GM18508 (cell line): ENCODE data around the gene SLC24A5.

Source experiments
- ATAC-seq: cut with Tn5 transposase; IDR thresholded peaks from one replicate; pipeline ENCODE4 v1.9.1; 2021; ENCODE audit warnings: moderate number of reproducible peaks; ENCODE audit not compliant: insufficient read depth, unreplicated experiment

SLC24A5 gene

DNA sequence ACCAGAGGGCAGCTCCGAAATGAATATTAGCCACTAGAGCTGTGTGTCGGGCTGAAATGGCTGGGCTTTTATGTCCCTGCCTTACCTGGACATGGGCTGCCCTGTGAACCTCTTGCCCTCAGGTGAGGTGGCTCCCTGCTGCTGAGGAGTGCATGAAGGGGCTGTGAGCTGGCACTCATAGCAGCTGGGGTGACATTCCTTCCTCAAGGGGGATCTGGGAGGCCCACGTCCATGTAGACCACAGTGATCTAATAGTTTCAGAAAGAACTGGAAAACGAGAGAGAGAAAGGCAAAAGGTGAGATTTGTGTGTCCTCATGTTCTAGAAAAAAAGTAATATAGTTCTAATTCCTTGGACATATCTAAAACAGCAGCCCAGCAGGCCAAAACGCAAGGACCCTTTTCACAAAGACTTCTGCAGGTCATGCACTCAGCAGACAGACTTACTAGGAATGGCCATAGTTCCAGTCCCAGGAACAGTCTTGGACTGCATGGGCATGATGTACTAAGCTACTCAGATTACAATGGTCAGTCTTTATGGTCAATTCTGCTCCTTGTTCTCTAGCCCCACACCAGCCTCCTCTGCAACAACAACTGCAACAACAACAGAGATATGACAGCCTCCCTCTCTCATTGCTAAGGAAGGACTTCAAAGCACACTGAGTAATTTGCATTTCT is 10.8 kb upstream of the SLC24A5 start:
- ATAC-seq = no peak

DNA sequence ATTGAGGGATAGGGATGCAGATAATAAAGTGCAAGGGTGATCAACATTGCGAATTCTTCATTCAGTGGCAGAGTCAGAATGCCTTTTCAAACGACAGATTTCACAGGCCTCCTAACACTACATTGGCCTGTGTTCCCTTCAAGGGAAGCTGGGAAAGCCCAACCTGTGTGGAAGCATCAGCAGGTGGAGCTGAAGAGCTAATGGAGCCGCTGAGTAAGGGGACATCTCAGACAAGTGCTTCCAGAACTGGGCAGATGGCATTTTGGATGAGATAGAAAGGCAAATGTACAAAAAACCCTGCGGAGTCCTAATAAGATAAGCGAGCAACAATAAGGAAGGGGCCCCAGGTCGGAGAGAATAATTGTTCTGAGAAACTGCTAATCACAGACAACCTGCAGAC is 8.5 kb upstream of the SLC24A5 start:
- no peak for ATAC-seq

DNA sequence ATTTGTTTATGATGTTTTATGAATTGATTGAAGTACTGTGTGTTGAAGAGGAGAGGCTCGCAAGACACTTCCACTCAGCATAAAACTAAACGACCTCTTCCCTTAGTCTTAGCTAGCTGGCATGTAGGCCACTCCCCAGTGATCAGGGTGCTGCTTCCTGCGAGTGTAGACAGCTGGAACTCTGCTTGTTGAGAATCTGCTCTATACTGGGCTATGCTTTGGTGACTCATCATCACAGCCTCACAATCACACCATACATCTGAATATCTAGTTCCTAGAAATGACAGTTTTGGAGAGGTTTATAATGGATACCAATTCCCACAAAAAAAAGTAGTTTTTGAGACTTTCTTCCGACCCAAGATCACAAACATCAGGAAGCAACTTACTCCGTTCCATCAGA is 1.5 kb upstream of the SLC24A5 start:
- ATAC-seq = no peak

DNA sequence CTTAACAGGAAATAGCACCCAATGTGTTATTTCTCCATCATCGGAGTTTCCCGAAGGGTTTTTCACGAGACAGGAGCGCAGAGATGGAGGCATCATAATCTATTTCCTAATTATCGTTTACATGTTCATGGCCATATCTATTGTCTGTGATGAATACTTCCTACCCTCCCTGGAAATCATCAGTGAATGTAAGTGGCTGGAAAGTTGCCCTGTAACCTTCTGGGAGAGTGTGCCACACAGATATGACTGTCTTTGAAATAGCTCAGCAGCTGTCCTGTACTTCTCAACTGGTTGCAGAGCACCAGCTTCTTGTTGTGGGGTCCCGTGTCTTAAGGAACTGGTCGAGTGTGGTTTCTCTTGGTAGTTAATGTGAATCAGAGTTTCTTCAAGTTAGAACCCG is 1.1 kb downstream of the SLC24A5 start:
- ATAC-seq = no peak

DNA sequence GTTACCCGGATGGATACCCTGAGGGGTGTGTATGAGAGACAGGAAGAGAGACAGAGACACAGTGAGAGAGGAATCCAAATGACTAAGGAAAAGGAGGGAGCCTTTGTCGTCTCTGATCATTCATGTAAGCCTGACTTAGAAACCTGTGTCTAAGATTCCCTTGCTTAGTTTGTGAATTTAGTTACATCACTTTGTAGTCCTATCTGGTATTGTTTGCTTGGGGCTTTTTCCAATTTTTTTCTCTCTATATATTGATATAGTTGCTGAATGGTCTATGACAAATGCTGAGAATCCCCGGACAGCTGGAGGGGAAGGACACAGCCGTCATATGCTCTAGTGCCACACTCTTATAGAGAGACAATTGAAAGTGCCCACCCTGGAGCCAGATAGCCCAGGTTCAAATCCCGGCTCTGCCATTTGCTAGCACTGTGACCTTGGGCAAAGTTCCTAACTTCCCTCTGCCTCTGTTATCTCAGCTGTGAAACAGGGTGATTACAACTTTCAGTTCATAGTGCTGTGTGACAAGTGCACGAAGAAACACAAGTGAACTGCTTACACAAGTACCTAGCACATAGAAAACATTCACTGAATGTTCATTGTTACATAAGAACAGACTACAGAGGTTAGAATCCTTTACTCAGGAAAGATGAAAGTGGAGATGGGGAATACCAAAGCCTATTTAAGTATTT is 6.0 kb downstream of the SLC24A5 start:
- no peak for ATAC-seq

DNA sequence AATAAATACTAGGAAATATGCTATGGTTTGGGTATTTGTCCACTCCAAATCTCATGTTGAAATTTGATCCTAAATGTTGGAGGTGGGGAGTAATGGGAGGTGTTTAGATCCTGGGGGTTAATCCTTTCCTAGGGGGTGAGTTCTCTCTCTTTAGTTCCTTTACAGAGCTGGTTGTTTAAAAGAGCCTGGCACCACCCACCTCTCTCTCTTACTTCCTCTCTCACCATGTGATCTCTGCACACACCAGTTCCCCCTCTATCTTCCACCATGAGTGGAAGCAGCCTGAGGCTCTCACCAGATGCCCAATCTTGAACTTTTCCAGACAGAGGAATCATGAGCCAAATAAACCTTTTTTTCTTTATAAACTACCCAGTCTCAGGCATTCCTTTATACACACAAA is 10.5 kb downstream of the SLC24A5 start:
- ATAC-seq = no peak

DNA sequence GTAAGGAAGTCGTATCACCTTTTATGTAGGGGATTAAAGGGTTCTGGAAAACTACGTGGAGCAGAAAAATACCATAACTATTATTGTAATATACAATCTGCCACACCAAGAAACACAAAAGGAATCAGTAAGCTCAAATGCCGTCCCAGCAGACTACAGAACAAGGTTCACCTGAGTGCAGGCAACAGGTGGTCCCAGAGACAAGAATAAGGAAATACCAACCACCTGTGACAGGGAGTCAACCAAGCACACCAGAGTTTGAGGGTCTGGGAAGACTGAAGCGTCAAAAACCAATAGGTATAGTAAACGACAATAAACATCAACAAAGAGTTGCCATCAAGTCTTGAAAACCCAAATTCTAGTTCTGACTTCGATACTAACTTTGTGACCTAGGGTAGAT is 12.1 kb downstream of the SLC24A5 start:
- ATAC-seq = no peak

DNA sequence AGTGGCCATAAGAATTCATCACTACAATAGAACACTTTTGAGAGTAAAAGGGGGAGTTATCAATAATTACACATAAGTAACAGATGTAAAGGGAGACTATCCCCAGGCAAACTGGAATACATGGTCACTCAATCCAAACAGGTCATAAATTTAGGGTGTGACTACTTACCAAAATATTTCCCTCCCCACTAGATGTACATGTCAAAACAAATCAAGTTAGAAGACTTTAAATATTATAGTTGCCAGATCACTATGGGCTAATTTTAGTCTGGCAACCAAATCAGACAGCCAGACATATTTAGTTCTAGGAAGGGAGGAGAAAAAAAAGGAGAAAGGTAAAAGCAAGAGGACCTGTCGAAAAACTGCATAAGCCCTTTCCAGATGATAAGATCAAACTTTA is 23.1 kb downstream of the SLC24A5 start:
- ATAC-seq = no peak

DNA sequence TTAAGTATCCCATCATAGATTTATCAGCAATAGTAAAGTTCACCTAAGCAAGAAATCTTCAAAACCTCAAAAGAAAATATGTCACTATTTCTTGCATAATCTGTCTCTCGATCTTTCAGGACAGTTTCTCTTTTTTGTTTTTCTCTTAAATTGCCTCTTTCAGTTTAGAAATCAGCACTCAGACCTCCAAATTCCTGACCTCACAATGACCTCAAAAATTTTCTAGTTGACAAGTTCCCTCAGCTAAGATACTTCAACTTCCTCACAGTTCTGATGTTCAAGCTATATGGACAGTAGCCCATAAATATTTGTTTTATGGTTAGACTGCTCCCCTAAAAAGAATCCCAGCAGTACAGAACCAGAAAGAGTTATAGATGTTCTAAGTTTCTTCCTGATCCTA is 24.1 kb downstream of the SLC24A5 start:
- ATAC-seq = no peak

DNA sequence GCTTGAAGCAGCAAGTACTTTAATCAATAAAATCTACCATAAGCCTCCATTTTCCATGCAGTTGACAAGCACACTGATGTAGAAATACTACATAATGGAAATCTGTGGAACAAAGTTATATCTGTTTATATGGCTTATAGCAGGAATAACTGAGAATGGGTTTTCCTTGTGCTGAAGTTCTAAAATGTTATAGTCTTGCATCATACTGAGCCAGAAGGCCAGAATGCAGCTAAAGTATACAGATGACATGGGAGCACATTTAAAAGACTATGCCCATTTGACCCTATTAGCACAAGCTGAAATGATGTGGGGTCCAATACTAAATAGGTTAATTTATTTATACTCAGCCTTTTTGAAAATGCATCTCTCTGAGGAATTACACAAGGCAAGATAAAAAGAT is 25.1 kb downstream of the SLC24A5 start:
- no peak for ATAC-seq

DNA sequence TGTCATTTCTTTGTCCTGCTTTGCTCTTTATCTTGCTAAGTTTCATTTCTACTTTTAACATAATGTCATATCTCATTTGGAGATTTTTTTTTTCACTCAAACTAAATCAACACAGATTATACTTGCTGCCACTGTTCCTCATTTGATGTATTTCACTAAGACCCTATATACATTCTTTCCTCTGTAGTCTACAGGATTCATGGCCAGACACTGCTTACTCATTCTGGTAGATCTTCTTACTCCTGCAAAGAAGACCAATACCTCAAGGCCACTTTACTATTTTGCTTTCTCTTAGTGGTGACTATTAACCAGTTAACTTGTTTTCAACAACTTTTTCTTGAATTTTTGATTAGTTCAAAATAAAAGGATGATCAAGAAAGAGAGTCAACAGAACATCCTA is 26.6 kb downstream of the SLC24A5 start:
- ATAC-seq = no peak

DNA sequence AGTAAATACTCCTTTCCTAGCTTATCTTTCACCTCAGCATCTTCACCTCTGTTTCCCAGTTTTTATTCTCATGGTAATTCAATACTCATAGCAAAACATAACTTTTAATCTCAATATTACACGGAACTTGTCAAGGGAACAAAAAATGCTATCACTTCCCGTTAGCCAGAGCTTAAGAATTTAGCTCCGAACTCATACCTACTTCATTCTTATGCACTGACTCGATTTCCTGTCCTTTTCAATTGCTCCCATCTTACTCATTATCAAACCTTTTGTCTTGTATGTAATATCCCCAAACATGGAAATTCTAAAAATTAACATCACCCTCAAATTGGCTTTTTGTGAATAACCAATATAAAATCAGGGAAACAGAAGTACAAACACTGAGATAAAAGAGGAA is 29.1 kb downstream of the SLC24A5 start:
- ATAC-seq = no peak

DNA sequence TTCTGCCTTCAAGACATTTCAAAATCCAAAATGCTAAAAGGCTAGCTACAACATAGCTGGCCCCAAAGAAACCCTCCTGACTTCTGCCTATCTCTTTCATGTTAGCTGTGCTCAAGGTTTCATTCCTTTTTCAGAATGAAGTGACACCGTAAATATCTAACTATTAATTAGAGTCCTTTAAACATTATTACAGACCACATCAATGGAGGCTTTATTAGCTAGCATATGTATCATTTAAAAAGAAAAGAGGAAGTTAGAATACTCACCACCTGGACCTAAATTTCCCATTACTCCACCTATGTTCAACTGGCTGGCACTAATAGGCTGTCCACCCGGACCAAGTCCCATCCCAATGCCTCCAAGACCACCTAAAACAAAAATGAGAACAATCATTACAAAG is 32.7 kb downstream of the SLC24A5 start:
- no peak for ATAC-seq

DNA sequence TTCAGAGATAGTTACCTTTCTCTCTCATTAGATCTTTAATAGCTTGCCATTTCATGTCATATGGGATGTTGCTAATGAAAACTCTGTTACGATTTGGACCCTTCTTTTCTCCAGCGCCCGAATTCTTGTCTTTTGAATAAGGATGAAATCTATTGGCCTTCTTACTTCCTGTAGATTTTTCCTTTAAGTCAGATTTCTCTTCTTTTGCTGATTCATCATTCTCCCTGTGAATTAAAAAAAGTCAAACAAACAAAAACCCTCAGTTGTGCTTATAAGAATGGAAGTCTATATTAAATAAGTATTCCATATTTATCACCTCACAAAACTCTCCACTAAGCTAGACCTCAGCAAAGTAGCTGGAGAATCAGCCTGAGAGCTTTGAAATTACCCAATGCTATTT is 47.8 kb downstream of the SLC24A5 start:
- ATAC-seq = no peak

DNA sequence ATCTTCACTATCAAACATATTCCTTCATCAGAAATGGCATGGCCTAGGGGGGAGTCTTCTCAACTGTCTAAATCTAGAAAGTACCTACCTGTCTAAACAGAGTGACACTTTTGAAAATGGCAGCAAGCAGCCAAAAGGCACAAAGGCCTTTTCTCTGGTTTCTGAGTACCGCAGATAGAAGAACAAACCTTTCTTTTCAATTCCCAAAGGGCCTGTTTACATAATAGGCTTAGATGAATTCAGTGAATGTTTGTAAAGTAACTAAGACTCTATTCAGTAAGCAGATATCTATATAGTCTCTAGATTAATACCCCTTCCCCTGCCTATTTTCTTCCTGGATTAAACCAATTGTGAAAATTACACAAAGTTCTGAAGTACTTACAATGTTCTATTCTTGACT is 50.2 kb downstream of the SLC24A5 start:
- ATAC-seq = no peak

DNA sequence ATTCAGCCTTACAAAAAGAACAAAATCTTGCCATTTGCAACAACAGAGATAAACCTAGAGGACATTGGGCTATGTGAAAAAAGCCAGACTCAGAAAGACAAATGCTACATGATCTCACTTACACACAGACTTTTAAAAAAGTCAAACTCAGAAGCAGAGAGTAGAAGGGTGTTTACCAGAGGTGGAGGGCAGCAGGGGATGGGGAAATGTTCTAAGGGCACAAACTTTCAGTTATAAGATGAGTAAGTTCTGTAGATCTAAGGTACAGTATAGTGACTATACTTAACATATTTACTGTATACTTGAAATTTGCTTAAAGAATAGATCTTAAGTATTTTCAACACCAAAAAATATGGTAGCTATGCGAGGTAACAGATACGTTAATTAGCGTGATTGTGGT is 54.3 kb downstream of the SLC24A5 start:
- ATAC-seq = peak; percentile 39

DNA sequence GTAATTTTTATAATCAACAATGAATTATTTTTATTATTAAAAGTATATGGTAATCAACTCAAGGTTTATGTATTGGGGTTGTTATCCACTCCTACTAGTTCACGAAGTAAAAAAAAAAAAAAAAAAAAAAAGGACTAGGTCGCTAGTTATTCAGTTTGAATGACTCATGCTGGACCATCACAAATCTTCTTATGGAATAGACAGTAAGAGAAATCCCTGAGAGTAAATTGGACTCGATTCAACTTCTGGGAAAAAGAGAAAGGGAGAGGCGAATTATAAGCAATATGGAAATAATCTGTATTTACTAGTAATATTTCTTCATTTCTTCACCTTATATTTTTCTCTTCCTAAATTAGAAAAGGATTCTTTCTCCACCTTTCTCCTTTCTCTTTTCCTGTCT is 55.3 kb downstream of the SLC24A5 start:
- ATAC-seq = no peak

DNA sequence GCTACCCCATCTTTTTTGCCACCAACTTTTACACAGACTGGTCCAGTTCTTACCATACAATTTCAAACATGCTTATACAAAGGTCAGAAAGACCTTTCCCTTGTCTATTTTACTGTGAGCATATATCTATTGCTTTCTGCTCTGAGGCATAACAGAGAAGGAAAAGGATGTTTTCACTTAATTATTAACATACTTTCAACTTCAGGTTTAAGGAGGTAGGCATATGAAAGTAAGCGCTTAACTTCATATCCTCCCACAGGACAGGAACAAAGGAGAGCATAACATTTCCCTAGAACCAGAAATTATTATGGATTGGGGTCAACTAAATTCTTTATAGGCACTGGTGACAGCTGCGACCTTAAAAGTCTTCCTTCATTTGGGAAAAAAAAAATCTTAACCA is 56.2 kb downstream of the SLC24A5 start:
- no peak for ATAC-seq

DNA sequence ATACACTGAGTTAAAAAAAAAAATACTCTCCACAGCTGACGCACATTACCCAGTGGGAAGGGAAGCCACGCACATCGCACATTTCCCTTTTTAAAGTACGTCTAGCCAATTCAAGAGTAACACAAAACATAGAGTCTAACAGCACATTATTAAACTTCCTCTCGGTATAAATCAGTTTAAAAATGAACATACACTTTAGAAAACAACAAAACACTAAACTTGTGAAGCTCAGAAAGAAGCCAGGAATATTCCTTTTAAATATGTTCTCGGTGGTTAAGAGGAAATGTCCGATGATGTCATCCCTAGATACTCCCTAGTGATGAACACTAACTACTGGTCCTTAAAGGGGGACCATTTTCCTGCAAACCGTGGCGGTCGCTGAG is 56.6 kb downstream of the SLC24A5 start:
- ATAC-seq = peak; percentile 43

DNA sequence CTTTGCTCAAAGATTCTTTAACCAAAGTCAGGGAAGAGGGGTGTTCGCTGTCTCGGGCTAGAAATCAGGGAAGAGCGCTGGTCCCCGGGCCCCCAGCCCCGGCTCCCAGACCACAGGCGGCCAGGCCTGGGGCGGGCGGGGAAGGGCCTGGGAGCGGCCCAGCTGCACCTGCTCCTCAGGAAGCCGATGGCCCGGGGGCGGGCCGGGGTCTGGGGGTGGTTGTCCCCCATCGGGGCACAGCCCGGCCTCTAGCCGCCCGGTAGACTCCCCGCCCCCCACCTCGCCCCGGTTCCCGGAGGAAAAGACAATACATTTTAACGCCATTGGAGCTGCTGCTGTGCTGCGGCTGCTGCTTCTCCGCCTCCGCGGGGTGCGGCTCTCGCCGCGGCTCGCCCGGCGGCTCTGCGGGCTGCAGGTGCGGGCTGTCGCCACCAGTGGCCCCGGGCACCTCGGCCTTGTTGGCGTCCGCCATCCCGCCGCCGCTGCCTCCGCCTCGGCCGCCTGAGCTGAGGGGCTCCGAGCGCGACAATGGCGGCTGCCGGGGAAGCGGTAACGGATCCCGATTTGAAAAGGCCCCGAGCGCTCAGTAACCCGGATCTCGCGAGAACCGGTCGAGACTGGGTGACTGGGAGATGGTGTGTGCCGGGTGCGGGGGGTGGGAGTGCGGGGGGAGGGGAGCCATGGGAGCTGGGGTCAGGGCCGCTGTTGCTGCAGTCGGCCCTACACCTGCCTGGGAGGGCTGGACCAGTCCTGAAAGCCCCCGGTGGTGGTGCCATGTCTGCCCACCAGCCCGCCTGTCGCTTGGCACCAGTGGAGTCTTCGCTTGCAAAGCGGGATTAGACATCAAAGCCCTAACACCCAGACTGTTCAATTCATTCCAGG is 57.2 kb downstream of the SLC24A5 start, which contains the start of gene MYEF2:
Gene MYEF2 (minus strand): TSS at position 530 of the 882 bp plus-strand sequence. CDS start 58 bp downstream, at position 472.
- peak; percentile 37 for ATAC-seq

DNA sequence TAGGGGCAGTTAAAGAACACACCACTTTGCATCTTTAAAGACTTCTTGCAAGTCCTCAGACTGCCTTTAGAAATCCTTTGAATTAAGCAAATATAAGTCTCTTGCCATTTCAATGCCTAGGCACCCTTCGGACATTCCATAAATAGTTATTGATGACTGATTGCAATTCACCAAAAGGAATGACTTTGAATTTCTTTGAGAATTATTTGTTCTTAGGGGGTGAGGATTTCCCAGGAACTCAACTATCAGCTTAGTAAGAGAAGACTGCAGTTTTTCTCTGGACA is 57.8 kb downstream of the SLC24A5 start:
- ATAC-seq = no peak
